Astrocyte (in vitro differentiated cells and primary cell): ENCODE results near the gene SCAMP3. TPM values are rescaled to one million over a fixed set of nuclear protein-coding genes. Genes with fewer than 3 reads are reported as not detected.

ENCODE experiments used
- DNase-seq: peaks from one replicate; pipeline ENCODE4 v3.0.0-alpha.2; 2010; ENCODE audit warnings: low read depth
- FAIRE-seq: peaks from 2 replicates; lab custom pipeline; 2011; peaks lifted over from hg19 to GRCh38; lab: Jason Lieb, UNC
- H2AFZ ChIP-seq: 2 replicates; pipeline ENCODE4 v1.6.0; 2012; ENCODE audit warnings: low read depth, low read length, inconsistent platforms
- H3K27ac ChIP-seq: 2 replicates; pipeline ENCODE4 v1.5.1; 2011; ENCODE audit warnings: low read depth, low read length, inconsistent platforms
- H3K27me3 ChIP-seq: 2 replicates; pipeline ENCODE4 v1.6.0; 2011; ENCODE audit warnings: low read length, inconsistent platforms; ENCODE audit not compliant: insufficient read depth
- H3K36me3 ChIP-seq: 2 replicates; pipeline ENCODE4 v1.5.1; 2011; ENCODE audit warnings: low read length, inconsistent platforms; ENCODE audit not compliant: insufficient read depth
- H3K4me1 ChIP-seq: 2 replicates; pipeline ENCODE4 v1.5.1; 2011; ENCODE audit warnings: low read length, inconsistent platforms; ENCODE audit not compliant: insufficient read depth
- H3K4me2 ChIP-seq: 2 replicates; pipeline ENCODE4 v1.6.0; 2012; ENCODE audit warnings: low read length, inconsistent platforms
- H3K4me3 ChIP-seq: 2 replicates; pipeline ENCODE4 v1.5.1; 2011; ENCODE audit warnings: low read depth, mild to moderate bottlenecking, low read length, inconsistent platforms; ENCODE audit not compliant: insufficient read depth
- H3K79me2 ChIP-seq: 2 replicates; pipeline ENCODE4 v1.6.0; 2012; ENCODE audit warnings: mild to moderate bottlenecking, low read length, inconsistent platforms; ENCODE audit not compliant: insufficient read depth
- H3K9ac ChIP-seq: 2 replicates; pipeline ENCODE4 v1.6.0; 2012; ENCODE audit warnings: mild to moderate bottlenecking, low read length, inconsistent platforms
- H3K9me3 ChIP-seq: 2 replicates; pipeline ENCODE4 v1.5.1; 2012; ENCODE audit warnings: low read depth, mild to moderate bottlenecking, low read length, inconsistent platforms; ENCODE audit not compliant: insufficient read depth
- H4K20me1 ChIP-seq: 2 replicates; pipeline ENCODE4 v1.6.0; 2012; ENCODE audit warnings: low read length, inconsistent platforms; ENCODE audit not compliant: insufficient read depth
- H3K27ac Mint-ChIP-seq: one replicate; pipeline ENCODE4 v1.8.0; 2021; ENCODE audit warnings: mild to moderate bottlenecking, mixed read lengths; ENCODE audit not compliant: unreplicated experiment
- H3K27me3 Mint-ChIP-seq: one replicate; pipeline ENCODE4 v1.8.0; 2021; ENCODE audit warnings: low read depth, mixed read lengths; ENCODE audit not compliant: unreplicated experiment
- H3K36me3 Mint-ChIP-seq: one replicate; pipeline ENCODE4 v1.8.0; 2021; ENCODE audit warnings: low read depth, mixed read lengths; ENCODE audit not compliant: unreplicated experiment
- H3K4me1 Mint-ChIP-seq: one replicate; pipeline ENCODE4 v1.8.0; 2021; ENCODE audit warnings: low read depth, mixed read lengths; ENCODE audit not compliant: unreplicated experiment
- H3K4me3 Mint-ChIP-seq: one replicate; pipeline ENCODE4 v1.8.0; 2021; ENCODE audit warnings: mild to moderate bottlenecking, moderate library complexity, mixed read lengths; ENCODE audit not compliant: unreplicated experiment
- H3K9me3 Mint-ChIP-seq: one replicate; pipeline ENCODE4 v1.8.0; 2021; ENCODE audit warnings: mild to moderate bottlenecking, mixed read lengths; ENCODE audit not compliant: unreplicated experiment
- EZH2 ChIP-seq: IDR thresholded peaks from 2 replicates; pipeline ENCODE4 v1.6.1; 2012; ENCODE audit warnings: mild to moderate bottlenecking, low read length, inconsistent platforms; ENCODE audit not compliant: insufficient read depth
- total RNA-seq: library from RNA; stranded (reverse); gene quantifications from 2 replicates; pipeline ENCODE4 v1.2.1, GENCODE V29; 2021
- TF ChIP-seq, protein P1 (sequence below): IDR thresholded peaks from 2 replicates; pipeline ENCODE4 v1.5.1; 2011; ENCODE audit warnings: low read depth, mild to moderate bottlenecking, inconsistent platforms, low read length, moderate library complexity; ENCODE audit not compliant: insufficient read depth

Gene SCAMP3
- total RNA-seq, 1 donor from 2014 or later: 68.9 TPM

DNA sequence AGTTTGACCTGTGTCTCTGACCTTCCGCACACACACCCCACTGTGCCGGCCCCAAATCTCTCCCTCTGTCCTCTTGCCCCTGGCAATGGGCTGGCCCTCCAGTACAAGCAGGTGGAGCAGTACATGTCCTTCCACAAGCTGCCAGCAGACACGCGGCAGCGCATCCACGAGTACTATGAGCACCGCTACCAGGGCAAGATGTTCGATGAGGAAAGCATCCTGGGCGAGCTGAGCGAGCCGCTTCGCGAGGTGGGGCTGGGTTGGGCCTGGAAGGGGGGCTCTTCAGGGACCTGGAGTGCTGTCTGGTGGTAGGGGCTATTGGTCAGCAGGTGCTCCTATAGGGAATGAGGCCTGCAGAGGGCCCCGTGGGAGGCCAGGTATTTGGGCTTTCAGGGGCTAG is 22.9 kb upstream of the SCAMP3 start:
- DNase-seq: no peak
- TF ChIP-seq EZH2: no peak
- TF ChIP-seq, protein P1, sequence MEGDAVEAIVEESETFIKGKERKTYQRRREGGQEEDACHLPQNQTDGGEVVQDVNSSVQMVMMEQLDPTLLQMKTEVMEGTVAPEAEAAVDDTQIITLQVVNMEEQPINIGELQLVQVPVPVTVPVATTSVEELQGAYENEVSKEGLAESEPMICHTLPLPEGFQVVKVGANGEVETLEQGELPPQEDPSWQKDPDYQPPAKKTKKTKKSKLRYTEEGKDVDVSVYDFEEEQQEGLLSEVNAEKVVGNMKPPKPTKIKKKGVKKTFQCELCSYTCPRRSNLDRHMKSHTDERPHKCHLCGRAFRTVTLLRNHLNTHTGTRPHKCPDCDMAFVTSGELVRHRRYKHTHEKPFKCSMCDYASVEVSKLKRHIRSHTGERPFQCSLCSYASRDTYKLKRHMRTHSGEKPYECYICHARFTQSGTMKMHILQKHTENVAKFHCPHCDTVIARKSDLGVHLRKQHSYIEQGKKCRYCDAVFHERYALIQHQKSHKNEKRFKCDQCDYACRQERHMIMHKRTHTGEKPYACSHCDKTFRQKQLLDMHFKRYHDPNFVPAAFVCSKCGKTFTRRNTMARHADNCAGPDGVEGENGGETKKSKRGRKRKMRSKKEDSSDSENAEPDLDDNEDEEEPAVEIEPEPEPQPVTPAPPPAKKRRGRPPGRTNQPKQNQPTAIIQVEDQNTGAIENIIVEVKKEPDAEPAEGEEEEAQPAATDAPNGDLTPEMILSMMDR: no peak
- H3K27ac ChIP-seq: no peak overlapping the region
- H3K9me3 ChIP-seq: no peaks in the 10 kb centered on the region
- Mint-ChIP-seq H3K9me3 (peaks cover 2% of the 10 kb centered on the region), H3K36me3 (peaks cover 9% of the 10 kb centered on the region), H3K27ac (no peak overlapping the region), H3K4me3 (no peak overlapping the region), H3K4me1 (no peaks in the 10 kb centered on the region), H3K27me3 (peaks cover 12% of the 10 kb centered on the region)
- no peak overlapping the region for H3K4me2 ChIP-seq
- no peak overlapping the region for H2AFZ ChIP-seq
- H3K4me1 ChIP-seq: no peaks in the 10 kb centered on the region
- H3K27me3 ChIP-seq: no peaks in the 10 kb centered on the region
- H3K9ac ChIP-seq: no peak overlapping the region
- H3K4me3 ChIP-seq: no peak overlapping the region
- H3K79me2 ChIP-seq: no peaks in the 10 kb centered on the region
- FAIRE-seq: no peak
- no peaks in the 10 kb centered on the region for H4K20me1 ChIP-seq
- H3K36me3 ChIP-seq: no peaks in the 10 kb centered on the region

DNA sequence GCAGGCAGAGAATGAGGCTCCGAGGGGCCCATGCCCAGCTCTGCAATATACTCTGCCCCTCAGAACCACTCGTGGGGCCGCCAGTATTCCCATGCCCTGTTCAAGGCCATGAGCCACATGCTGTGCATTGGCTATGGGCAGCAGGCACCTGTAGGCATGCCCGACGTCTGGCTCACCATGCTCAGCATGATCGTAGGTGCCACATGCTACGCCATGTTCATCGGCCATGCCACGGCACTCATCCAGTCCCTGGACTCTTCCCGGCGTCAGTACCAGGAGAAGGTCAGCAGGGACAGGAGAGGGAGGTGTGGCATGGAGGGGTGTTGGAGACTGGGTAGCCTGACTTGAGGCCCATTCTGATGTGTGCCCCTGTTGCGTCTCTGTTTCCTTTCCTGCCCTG is 22.3 kb upstream of the SCAMP3 start:
- H3K9me3 ChIP-seq: no peaks in the 10 kb centered on the region
- no peak for FAIRE-seq

DNA sequence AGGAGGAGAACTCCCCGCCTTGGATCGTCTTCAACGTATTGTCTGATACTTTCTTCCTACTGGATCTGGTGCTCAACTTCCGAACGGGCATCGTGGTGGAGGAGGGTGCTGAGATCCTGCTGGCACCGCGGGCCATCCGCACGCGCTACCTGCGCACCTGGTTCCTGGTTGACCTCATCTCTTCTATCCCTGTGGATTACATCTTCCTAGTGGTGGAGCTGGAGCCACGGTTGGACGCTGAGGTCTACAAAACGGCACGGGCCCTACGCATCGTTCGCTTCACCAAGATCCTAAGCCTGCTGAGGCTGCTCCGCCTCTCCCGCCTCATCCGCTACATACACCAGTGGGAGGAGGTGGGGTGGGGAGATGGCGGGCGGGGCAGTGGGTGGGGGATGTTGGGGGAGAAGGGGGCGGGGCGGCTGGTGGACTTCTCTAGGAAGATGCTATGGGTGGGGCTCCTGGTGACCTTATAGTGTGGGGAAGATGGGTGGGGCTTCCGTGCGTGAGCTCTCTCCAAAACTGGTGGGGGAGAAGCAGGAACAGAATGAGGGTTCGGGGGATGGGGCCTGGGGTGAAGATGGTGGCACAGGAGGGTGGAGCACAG is 20.4 kb upstream of the SCAMP3 start:
- TF ChIP-seq, protein P1: no peak
- no peak for TF ChIP-seq EZH2
- peaks cover 2% of the 10 kb centered on the region for H3K9me3 Mint-ChIP-seq
- DNase-seq: no peak
- no peak overlapping the region for H3K4me3 Mint-ChIP-seq
- FAIRE-seq: no peak
- H3K4me1 Mint-ChIP-seq: peaks cover 11% of the 10 kb centered on the region
- no peaks in the 10 kb centered on the region for H3K9me3 ChIP-seq
- no peak overlapping the region for H3K4me3 ChIP-seq
- H3K9ac ChIP-seq: no peak overlapping the region
- no peak overlapping the region for H3K27ac ChIP-seq
- H3K79me2 ChIP-seq: no peaks in the 10 kb centered on the region
- no peak overlapping the region for H2AFZ ChIP-seq
- H4K20me1 ChIP-seq: peaks cover 5% of the 10 kb centered on the region
- H3K27me3 Mint-ChIP-seq: peaks cover 6% of the 10 kb centered on the region
- H3K4me1 ChIP-seq: peaks cover 12% of the 10 kb centered on the region
- H3K27ac Mint-ChIP-seq: no peak overlapping the region
- peaks cover 9% of the 10 kb centered on the region for H3K36me3 Mint-ChIP-seq
- no peak overlapping the region for H3K4me2 ChIP-seq
- H3K27me3 ChIP-seq: no peaks in the 10 kb centered on the region
- H3K36me3 ChIP-seq: no peaks in the 10 kb centered on the region

More for the DNA sequence above, 22.3 kb upstream of the SCAMP3 start:
- Histone ChIP-seq H3K4me2 (no peak overlapping the region), H4K20me1 (peaks cover under 1% of the 10 kb centered on the region), H2AFZ (no peak overlapping the region), H3K36me3 (no peaks in the 10 kb centered on the region), H3K27me3 (no peaks in the 10 kb centered on the region), H3K79me2 (no peaks in the 10 kb centered on the region), H3K9ac (no peak overlapping the region), H3K27ac (no peak overlapping the region), H3K4me3 (no peak overlapping the region), H3K4me1 (no peaks in the 10 kb centered on the region)
- Mint-ChIP-seq H3K27me3 (peaks cover 10% of the 10 kb centered on the region), H3K9me3 (peaks cover 2% of the 10 kb centered on the region), H3K27ac (no peak overlapping the region), H3K36me3 (peaks cover 9% of the 10 kb centered on the region), H3K4me1 (peaks cover 2% of the 10 kb centered on the region), H3K4me3 (no peak overlapping the region)
- TF ChIP-seq EZH2: no peak
- TF ChIP-seq, protein P1: no peak
- DNase-seq: no peak
